K562 (cell line): ENCODE data around the gene TP73. TPM values are rescaled to one million over a fixed set of nuclear protein-coding genes. Genes with fewer than 3 reads are reported as not detected.

ENCODE experiments used
- AFF1 ChIP-seq, 2 experiments: fragments of 450-650 bp; IDR thresholded peaks; 2 replicates each; pipeline ENCODE4 v1.6.1; 2018; ENCODE audit warnings: mild to moderate bottlenecking in 2 of 2, low read depth in 1 of 2; ENCODE audit not compliant: partially characterized antibody in 2 of 2
- AFF4 ChIP-seq: sonication (generic); formaldehyde crosslinking; IDR thresholded peaks from 2 replicates; pipeline ENCODE4 v1.8.0; 2023; ENCODE audit warnings: mild to moderate bottlenecking, missing genetic modification reagents
- KAT8 ChIP-seq: fragments of 450-650 bp; IDR thresholded peaks from 2 replicates; pipeline ENCODE4 v1.6.1; 2016; ENCODE audit warnings: low read depth, mild to moderate bottlenecking
- NFE2L1 ChIP-seq: fragments of 450-650 bp; IDR thresholded peaks from 2 replicates; pipeline ENCODE4 v1.6.1; 2016; ENCODE audit warnings: missing genetic modification characterization, low read depth, mild to moderate bottlenecking, missing compliant biosample characterization, moderate library complexity, borderline replicate concordance
- NR3C1 ChIP-seq: sonication (generic); formaldehyde crosslinking; IDR thresholded peaks from 2 replicates; pipeline ENCODE4 v1.8.1; 2022; ENCODE audit warnings: missing genetic modification reagents
- POLR2G ChIP-seq: fragments of 200-400 bp; formaldehyde crosslinking; IDR thresholded peaks from 2 replicates; pipeline ENCODE4 v1.6.1; 2017; ENCODE audit warnings: low read depth, mild to moderate bottlenecking, antibody characterized with exemption, low read length, moderate library complexity
- RBM14 ChIP-seq: fragments of 200-400 bp; formaldehyde crosslinking; IDR thresholded peaks from 2 replicates; pipeline ENCODE4 v1.6.1; 2018; ENCODE audit warnings: low read depth, mild to moderate bottlenecking, low read length, moderate library complexity, borderline replicate concordance; ENCODE audit not compliant: insufficient read depth
- SP1 ChIP-seq: sonication (generic); formaldehyde crosslinking; IDR thresholded peaks from 2 replicates; pipeline ENCODE4 v1.8.1; 2022; ENCODE audit warnings: mild to moderate bottlenecking, missing genetic modification reagents
- SREBF2 ChIP-seq: sonication (generic); formaldehyde crosslinking; IDR thresholded peaks from 2 replicates; pipeline ENCODE4 v1.4.0; 2020; ENCODE audit warnings: mild to moderate bottlenecking, missing genetic modification reagents
- TGIF2 ChIP-seq: sonication (generic); formaldehyde crosslinking; IDR thresholded peaks from 2 replicates; pipeline ENCODE4 v1.8.1; 2022; ENCODE audit warnings: mild to moderate bottlenecking, missing genetic modification reagents, moderate library complexity
- UBTF ChIP-seq, 2 experiments: IDR thresholded peaks; 2 replicates each; pipeline ENCODE4 v1.6.1; 2012; ENCODE audit warnings: improper control_type of control experiment in 2 of 2, low read depth in 2 of 2, low read length in 2 of 2, borderline replicate concordance in 1 of 2
- ZBTB1 ChIP-seq: sonication (generic); formaldehyde crosslinking; IDR thresholded peaks from 2 replicates; pipeline ENCODE4 v1.8.1; 2023; ENCODE audit warnings: missing genetic modification reagents, low read depth, mild to moderate bottlenecking, borderline replicate concordance
- ZNF277 ChIP-seq: fragments of 250-450 bp; sonication (Bioruptor Pico); IDR thresholded peaks from 2 replicates; pipeline ENCODE4 v1.8.0; 2022; ENCODE audit warnings: inconsistent platforms, mild to moderate bottlenecking, moderate library complexity, borderline replicate concordance
- polyA plus RNA-seq, 8 experiments: library from polyadenylated mRNA; depleted of rRNA in 4 of 8; stranded (reverse) in 5 of 8; unstranded in 3 of 8; fragments of >200 nt; fragmentation: Nextera tagmentation in 2 of 8; fragmentation: Illumina TruSeq in 1 of 8; extraction: Ambion mirVana in 2 of 8; extraction: Trizol in 1 of 8; gene quantifications; 2 replicates each; pipeline versions ENCODE4 v1.2.1 to v1.2.3, GENCODE V29; 2011 to 2014; ENCODE audit warnings: inconsistent platforms in 1 of 8, missing spikeins in 1 of 8
- total RNA-seq, 7 experiments: library from RNA; depleted of rRNA in 6 of 7; stranded (reverse); fragments of >200 nt in 6 of 7; fragmentation: Illumina TruSeq in 2 of 7; extraction: Trizol in 2 of 7; gene quantifications; 2 replicates each; pipeline versions ENCODE4 v1.2.1 to v1.2.3, GENCODE V29; 2011 to 2021; ENCODE audit warnings: low replicate concordance in 1 of 7

The TP73 gene
- total and polyA plus RNA-seq, 9 of the 15 experiments (the other 6 are each of a cell fraction or from before 2014, with no cell fraction given): 0.07 to 1.6 (median 0.40) TPM; not detected in 2

GRCh38 chr1:3717715-3718601 lies 65.6 kb downstream of the TP73 start (continued):
- TF ChIP-seq ZBTB1 (peak; percentile 67; the same call in 1 of the 2 replicates), KAT8 (no peak), UBTF (IDR thresholded peaks at IDR 0.05; ENCODE audit: borderline replicate concordance in 1 of 2, low read depth in 2 of 2, low read length in 2 of 2) (0 out of 4 replicates have a peak, but pooled peaks of 1 of the 2 experiments have one; percentile 3), TGIF2 (CRISPR knock-in tag) (peak; percentile 93; the same call in 1 of the 2 replicates), SP1 (CRISPR knock-in tag) (peak; percentile 65), SREBF2 (no peak), RBM14 (0 out of 2 replicates have a peak, but pooled peaks have one; percentile 59), AFF4 (CRISPR knock-in tag) (peak; percentile 87; the same call in 1 of the 2 replicates), ZNF277 (CRISPR knock-in tag) (no peak), AFF1 (IDR thresholded peaks at IDR 0.05; ENCODE audit: low read depth in 1 of 2, partially characterized antibody in 2 of 2) (peak in 1 of 2 experiments; percentile 65), POLR2G (peak; percentile 25; the same call in 1 of the 2 replicates), NR3C1 (peak; percentile 67; the same call in 1 of the 2 replicates), NFE2L1 (tag) (no peak)
